HepG2 (cell line): Measurements from ENCODE around the gene ASB4. TPM values are rescaled to one million over a fixed set of nuclear protein-coding genes. Genes with fewer than 3 reads are reported as not detected.

Experiments used
- AGO1 ChIP-seq: fragments of 200-400 bp; formaldehyde crosslinking; IDR thresholded peaks from 2 replicates; pipeline ENCODE4 v1.6.1; 2017; ENCODE audit warnings: mild to moderate bottlenecking, low read depth, low read length, moderate library complexity; ENCODE audit not compliant: poor library complexity, severe bottlenecking
- JARID2 ChIP-seq: sonication (generic); formaldehyde crosslinking; IDR thresholded peaks from 2 replicates; pipeline ENCODE4 v1.8.1; 2023; ENCODE audit warnings: missing genetic modification reagents, inconsistent platforms; ENCODE audit not compliant: insufficient replicate concordance
- MIXL1 ChIP-seq: IDR thresholded peaks from 2 replicates; pipeline ENCODE4 v1.6.1; 2016
- POLR2A ChIP-seq, 2 experiments: IDR thresholded peaks; 2 replicates each; pipeline ENCODE4 v1.6.1; 2011; ENCODE audit warnings: low read depth in 2 of 2, low read length in 2 of 2, mild to moderate bottlenecking in 1 of 2, moderate library complexity in 1 of 2; ENCODE audit not compliant: insufficient read depth in 1 of 2
- POLR2G ChIP-seq: fragments of 200-400 bp; formaldehyde crosslinking; IDR thresholded peaks from 2 replicates; pipeline ENCODE4 v1.6.1; 2018; ENCODE audit warnings: mild to moderate bottlenecking, low read depth, low read length, moderate library complexity
- SNAI1 ChIP-seq: sonication (generic); formaldehyde crosslinking; IDR thresholded peaks from 2 replicates; pipeline ENCODE4 v1.5.0; 2020; ENCODE audit warnings: mild to moderate bottlenecking, missing genetic modification reagents, borderline replicate concordance
- SYNCRIP ChIP-seq: fragments of 200-400 bp; formaldehyde crosslinking; IDR thresholded peaks from 2 replicates; pipeline ENCODE4 v1.6.1; 2018; ENCODE audit warnings: mild to moderate bottlenecking, low read depth, low read length; ENCODE audit not compliant: insufficient read depth
- ZBTB1 ChIP-seq: sonication (generic); formaldehyde crosslinking; IDR thresholded peaks from 2 replicates; pipeline ENCODE4 v1.4.0; 2020; ENCODE audit warnings: missing genetic modification reagents, borderline replicate concordance
- ZBTB21 ChIP-seq: sonication (generic); formaldehyde crosslinking; IDR thresholded peaks from 2 replicates; pipeline ENCODE4 v1.4.0; 2020; ENCODE audit warnings: missing genetic modification reagents
- ZFP1 ChIP-seq: IDR thresholded peaks from 2 replicates; pipeline ENCODE4 v1.6.1; 2016
- ZNF264 ChIP-seq: sonication (generic); formaldehyde crosslinking; IDR thresholded peaks from 2 replicates; pipeline ENCODE4 v1.4.0; 2020; ENCODE audit warnings: missing genetic modification reagents
- ZNF274 ChIP-seq: sonication (generic); formaldehyde crosslinking; IDR thresholded peaks from 2 replicates; pipeline ENCODE4 v1.5.1; 2020; ENCODE audit warnings: mild to moderate bottlenecking, missing genetic modification reagents
- ZNF562 ChIP-seq: sonication (generic); formaldehyde crosslinking; IDR thresholded peaks from 2 replicates; pipeline ENCODE4 v1.8.0; 2022; ENCODE audit warnings: missing genetic modification reagents, borderline replicate concordance
- ZNF7 ChIP-seq: IDR thresholded peaks from 2 replicates; pipeline ENCODE4 v1.6.1; 2016; ENCODE audit warnings: missing biosample characterization, missing genetic modification reagents
- ZNF746 ChIP-seq: sonication (generic); formaldehyde crosslinking; IDR thresholded peaks from 2 replicates; pipeline ENCODE4 v1.8.0; 2022; ENCODE audit warnings: mild to moderate bottlenecking, missing genetic modification reagents
- ZNF816 ChIP-seq: sonication (generic); formaldehyde crosslinking; IDR thresholded peaks from 2 replicates; pipeline ENCODE4 v1.8.0; 2022; ENCODE audit warnings: missing genetic modification reagents, mild to moderate bottlenecking, borderline replicate concordance
- ZNF83 ChIP-seq: sonication (generic); formaldehyde crosslinking; IDR thresholded peaks from 2 replicates; pipeline ENCODE4 v1.4.0; 2020; ENCODE audit warnings: missing genetic modification reagents, mild to moderate bottlenecking, borderline replicate concordance
- polyA plus RNA-seq, 8 experiments: library from polyadenylated mRNA; depleted of rRNA in 3 of 8; stranded (reverse) in 7 of 8; unstranded in 1 of 8; fragments of >200 nt; fragmentation: Illumina TruSeq in 4 of 8; extraction: Trizol in 4 of 8; gene quantifications; 2 replicates each; pipeline versions ENCODE4 v1.2.1 to v1.2.3, GENCODE V29; 2011 to 2016; ENCODE audit warnings: low read depth in 4 of 8, missing spikeins in 1 of 8, mixed read lengths in 1 of 8; ENCODE audit not compliant: insufficient read depth in 1 of 8
- total RNA-seq, 5 experiments: library from RNA; depleted of rRNA; stranded (reverse); fragments of >200 nt; fragmentation: Illumina TruSeq; extraction: Trizol; gene quantifications; 2 replicates each; pipeline ENCODE4 v1.2.3, GENCODE V29; 2016; ENCODE audit warnings: low read depth in 1 of 5
- TF ChIP-seq, protein P1 (sequence below): sonication (generic); formaldehyde crosslinking; IDR thresholded peaks from 2 replicates; pipeline ENCODE4 v1.4.0; 2020; ENCODE audit warnings: missing genetic modification reagents
- TF ChIP-seq, protein P2 (sequence below): sonication (generic); formaldehyde crosslinking; conservative IDR thresholded peaks from 2 replicates; pipeline ENCODE4 v1.5.0; 2020; ENCODE audit warnings: missing genetic modification reagents
- TF ChIP-seq, protein P3 (sequence below): sonication (generic); formaldehyde crosslinking; IDR thresholded peaks from 2 replicates; pipeline ENCODE4 v1.4.0; 2020; ENCODE audit warnings: missing genetic modification reagents
- TF ChIP-seq, protein P4 (sequence below): sonication (generic); formaldehyde crosslinking; IDR thresholded peaks from 2 replicates; pipeline ENCODE4 v1.4.0; 2020; ENCODE audit warnings: mild to moderate bottlenecking, missing genetic modification reagents
- TF ChIP-seq, protein P5 (sequence below): sonication (generic); formaldehyde crosslinking; conservative IDR thresholded peaks from 2 replicates; pipeline ENCODE4 v1.8.0; 2022; ENCODE audit warnings: low read depth, missing genetic modification reagents
- TF ChIP-seq, protein P6 (sequence below): sonication (generic); formaldehyde crosslinking; IDR thresholded peaks from 2 replicates; pipeline ENCODE4 v1.4.0; 2020; ENCODE audit warnings: missing genetic modification reagents, borderline replicate concordance

The ASB4 gene
- total and polyA plus RNA-seq, 2 of the 13 experiments (the other 11 are each of a cell fraction or from before 2014, with no cell fraction given) = 1.1 to 4.0 TPM

DNA sequence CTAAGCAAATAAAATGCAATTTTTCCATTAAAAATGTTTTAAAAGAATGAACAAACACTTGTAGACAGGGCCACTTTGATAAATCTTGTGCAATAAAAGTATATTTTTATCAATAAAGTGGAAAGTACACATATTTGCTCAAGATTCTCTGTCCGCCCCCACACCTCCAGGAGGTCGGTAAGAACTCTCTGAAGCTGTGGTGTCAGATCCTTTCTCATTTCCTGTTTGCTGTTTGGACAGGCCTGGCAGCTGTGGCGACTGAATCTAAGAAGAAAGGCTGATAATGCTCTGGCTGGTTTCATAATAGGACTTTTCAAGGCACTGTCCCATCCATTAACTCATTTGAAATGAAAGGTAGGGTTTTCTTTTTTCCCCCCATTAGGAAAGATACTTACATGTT is 15.3 kb upstream of the ASB4 start (continued):
- TF ChIP-seq ZNF816 (CRISPR knock-in tag) = no peak
- TF ChIP-seq POLR2G = no peak
- TF ChIP-seq ZNF274 (CRISPR knock-in tag) = no peak
- no peak for TF ChIP-seq ZNF83 (CRISPR knock-in tag)
- TF ChIP-seq, protein P1, sequence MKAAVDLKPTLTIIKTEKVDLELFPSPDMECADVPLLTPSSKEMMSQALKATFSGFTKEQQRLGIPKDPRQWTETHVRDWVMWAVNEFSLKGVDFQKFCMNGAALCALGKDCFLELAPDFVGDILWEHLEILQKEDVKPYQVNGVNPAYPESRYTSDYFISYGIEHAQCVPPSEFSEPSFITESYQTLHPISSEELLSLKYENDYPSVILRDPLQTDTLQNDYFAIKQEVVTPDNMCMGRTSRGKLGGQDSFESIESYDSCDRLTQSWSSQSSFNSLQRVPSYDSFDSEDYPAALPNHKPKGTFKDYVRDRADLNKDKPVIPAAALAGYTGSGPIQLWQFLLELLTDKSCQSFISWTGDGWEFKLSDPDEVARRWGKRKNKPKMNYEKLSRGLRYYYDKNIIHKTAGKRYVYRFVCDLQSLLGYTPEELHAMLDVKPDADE (CRISPR knock-in tag) = no peak
- TF ChIP-seq SYNCRIP = no peak
- TF ChIP-seq JARID2 (CRISPR knock-in tag) = no peak
- no peak for TF ChIP-seq ZNF7
- no peak for TF ChIP-seq AGO1
- TF ChIP-seq, protein P2, sequence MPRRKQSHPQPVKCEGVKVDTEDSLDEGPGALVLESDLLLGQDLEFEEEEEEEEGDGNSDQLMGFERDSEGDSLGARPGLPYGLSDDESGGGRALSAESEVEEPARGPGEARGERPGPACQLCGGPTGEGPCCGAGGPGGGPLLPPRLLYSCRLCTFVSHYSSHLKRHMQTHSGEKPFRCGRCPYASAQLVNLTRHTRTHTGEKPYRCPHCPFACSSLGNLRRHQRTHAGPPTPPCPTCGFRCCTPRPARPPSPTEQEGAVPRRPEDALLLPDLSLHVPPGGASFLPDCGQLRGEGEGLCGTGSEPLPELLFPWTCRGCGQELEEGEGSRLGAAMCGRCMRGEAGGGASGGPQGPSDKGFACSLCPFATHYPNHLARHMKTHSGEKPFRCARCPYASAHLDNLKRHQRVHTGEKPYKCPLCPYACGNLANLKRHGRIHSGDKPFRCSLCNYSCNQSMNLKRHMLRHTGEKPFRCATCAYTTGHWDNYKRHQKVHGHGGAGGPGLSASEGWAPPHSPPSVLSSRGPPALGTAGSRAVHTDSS (CRISPR knock-in tag) = no peak
- TF ChIP-seq, protein P3, sequence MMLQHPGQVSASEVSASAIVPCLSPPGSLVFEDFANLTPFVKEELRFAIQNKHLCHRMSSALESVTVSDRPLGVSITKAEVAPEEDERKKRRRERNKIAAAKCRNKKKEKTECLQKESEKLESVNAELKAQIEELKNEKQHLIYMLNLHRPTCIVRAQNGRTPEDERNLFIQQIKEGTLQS (CRISPR knock-in tag) = no peak
- TF ChIP-seq SNAI1 (CRISPR knock-in tag) = no peak
- no peak for TF ChIP-seq ZNF746
- no peak for TF ChIP-seq POLR2A (IDR thresholded peaks at IDR 0.05; ENCODE audit: insufficient read depth in 1 of 2, low read depth in 2 of 2, low read length in 2 of 2)
- TF ChIP-seq, protein P4, sequence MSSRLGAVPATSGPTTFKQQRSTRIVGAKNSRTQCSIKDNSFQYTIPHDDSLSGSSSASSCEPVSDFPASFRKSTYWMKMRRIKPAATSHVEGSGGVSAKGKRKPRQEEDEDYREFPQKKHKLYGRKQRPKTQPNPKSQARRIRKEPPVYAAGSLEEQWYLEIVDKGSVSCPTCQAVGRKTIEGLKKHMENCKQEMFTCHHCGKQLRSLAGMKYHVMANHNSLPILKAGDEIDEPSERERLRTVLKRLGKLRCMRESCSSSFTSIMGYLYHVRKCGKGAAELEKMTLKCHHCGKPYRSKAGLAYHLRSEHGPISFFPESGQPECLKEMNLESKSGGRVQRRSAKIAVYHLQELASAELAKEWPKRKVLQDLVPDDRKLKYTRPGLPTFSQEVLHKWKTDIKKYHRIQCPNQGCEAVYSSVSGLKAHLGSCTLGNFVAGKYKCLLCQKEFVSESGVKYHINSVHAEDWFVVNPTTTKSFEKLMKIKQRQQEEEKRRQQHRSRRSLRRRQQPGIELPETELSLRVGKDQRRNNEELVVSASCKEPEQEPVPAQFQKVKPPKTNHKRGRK (CRISPR knock-in tag) = no peak
- no peak for TF ChIP-seq ZFP1 (CRISPR knock-in tag)
- no peak for TF ChIP-seq ZBTB21
- no peak for TF ChIP-seq ZNF562 (CRISPR knock-in tag)
- peak; percentile 71 for TF ChIP-seq MIXL1 (CRISPR knock-in tag)
- TF ChIP-seq, protein P5, sequence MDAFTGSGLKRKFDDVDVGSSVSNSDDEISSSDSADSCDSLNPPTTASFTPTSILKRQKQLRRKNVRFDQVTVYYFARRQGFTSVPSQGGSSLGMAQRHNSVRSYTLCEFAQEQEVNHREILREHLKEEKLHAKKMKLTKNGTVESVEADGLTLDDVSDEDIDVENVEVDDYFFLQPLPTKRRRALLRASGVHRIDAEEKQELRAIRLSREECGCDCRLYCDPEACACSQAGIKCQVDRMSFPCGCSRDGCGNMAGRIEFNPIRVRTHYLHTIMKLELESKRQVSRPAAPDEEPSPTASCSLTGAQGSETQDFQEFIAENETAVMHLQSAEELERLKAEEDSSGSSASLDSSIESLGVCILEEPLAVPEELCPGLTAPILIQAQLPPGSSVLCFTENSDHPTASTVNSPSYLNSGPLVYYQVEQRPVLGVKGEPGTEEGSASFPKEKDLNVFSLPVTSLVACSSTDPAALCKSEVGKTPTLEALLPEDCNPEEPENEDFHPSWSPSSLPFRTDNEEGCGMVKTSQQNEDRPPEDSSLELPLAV (CRISPR knock-in tag) = no peak
- TF ChIP-seq ZBTB1 (CRISPR knock-in tag) = no peak
- TF ChIP-seq ZNF264 (CRISPR knock-in tag) = no peak
- TF ChIP-seq, protein P6, sequence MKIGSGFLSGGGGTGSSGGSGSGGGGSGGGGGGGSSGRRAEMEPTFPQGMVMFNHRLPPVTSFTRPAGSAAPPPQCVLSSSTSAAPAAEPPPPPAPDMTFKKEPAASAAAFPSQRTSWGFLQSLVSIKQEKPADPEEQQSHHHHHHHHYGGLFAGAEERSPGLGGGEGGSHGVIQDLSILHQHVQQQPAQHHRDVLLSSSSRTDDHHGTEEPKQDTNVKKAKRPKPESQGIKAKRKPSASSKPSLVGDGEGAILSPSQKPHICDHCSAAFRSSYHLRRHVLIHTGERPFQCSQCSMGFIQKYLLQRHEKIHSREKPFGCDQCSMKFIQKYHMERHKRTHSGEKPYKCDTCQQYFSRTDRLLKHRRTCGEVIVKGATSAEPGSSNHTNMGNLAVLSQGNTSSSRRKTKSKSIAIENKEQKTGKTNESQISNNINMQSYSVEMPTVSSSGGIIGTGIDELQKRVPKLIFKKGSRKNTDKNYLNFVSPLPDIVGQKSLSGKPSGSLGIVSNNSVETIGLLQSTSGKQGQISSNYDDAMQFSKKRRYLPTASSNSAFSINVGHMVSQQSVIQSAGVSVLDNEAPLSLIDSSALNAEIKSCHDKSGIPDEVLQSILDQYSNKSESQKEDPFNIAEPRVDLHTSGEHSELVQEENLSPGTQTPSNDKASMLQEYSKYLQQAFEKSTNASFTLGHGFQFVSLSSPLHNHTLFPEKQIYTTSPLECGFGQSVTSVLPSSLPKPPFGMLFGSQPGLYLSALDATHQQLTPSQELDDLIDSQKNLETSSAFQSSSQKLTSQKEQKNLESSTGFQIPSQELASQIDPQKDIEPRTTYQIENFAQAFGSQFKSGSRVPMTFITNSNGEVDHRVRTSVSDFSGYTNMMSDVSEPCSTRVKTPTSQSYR (CRISPR knock-in tag) = peak; percentile 36; the same call in 1 of the 2 replicates
